ENCODE results near the gene RXYLT1.
"Not testable (repeated sequence)": the region's sequence is repeated elsewhere in the genome, so short reads cannot be mapped to it uniquely, and the experiment has no call there.

The RXYLT1 gene

DNA sequence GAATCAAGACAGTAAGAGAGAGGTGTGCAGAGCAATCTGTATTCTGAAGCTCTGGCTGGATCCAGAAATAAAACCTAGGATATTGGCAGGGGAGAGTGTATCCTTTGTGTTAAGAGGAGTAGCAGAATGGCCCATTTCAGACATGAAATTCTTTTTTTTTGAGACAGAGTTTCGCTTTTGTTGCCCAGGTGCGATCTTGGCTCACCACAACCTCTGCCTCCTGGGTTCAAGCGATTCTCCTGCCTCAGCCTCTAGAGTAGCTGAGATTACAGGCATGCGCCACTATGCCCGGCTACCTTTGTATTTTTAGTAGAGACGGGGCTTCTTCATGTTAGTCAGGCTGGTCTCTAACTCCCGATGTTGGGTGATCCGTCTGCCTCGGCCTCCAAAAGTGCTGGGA is 58.7 kb downstream of the RXYLT1 start:
- TF ChIP-seq ZFX (IDR thresholded peaks at IDR 0.05) (no peak), CTCF (conservative IDR thresholded peaks at IDR 0.05) (no peak)
- no peak overlapping the region for H3K27ac ChIP-seq

- TF ChIP-seq ZFX (IDR thresholded peaks at IDR 0.05) (no peak), CTCF (conservative IDR thresholded peaks at IDR 0.05) (no peak)
- H3K27ac ChIP-seq = no peak overlapping the region
Observed at GRCh38 chr12:63841011-63841410, 61.3 kb downstream of the RXYLT1 start.

- H3K27ac ChIP-seq = no peak overlapping the region
- TF ChIP-seq ZFX (IDR thresholded peaks at IDR 0.05) (no peak), CTCF (conservative IDR thresholded peaks at IDR 0.05) (no peak)
Observed at GRCh38 chr12:63841571-63841970, 61.9 kb downstream of the RXYLT1 start.

- H3K27ac ChIP-seq = not testable (repeated sequence)
Observed at GRCh38 chr12:63842750-63843149, 63.0 kb downstream of the RXYLT1 start.

- peak overlapping the region; percentile 73 for H3K27ac ChIP-seq
Observed at GRCh38 chr12:63843254-63843720, 63.6 kb downstream of the RXYLT1 start.

GRCh38 chr12:63843721-63844390 is 64.1 kb downstream of the RXYLT1 start:
- TF ChIP-seq CTCF (conservative IDR thresholded peaks at IDR 0.05) (peak; percentile 97), ZFX (IDR thresholded peaks at IDR 0.05) (0 out of 2 replicates have a peak, but pooled peaks have one; percentile 16)
- peak overlapping the region; percentile 73 for H3K27ac ChIP-seq

More at GRCh38 chr12:63843254-63843720, 63.6 kb downstream of the RXYLT1 start:
- TF ChIP-seq ZFX (IDR thresholded peaks at IDR 0.05) = no peak
- TF ChIP-seq CTCF (conservative IDR thresholded peaks at IDR 0.05) = no peak

GRCh38 chr12:63844391-63845341 is 65.0 kb downstream of the RXYLT1 start, which contains the start of gene SRGAP1:
SRGAP1 (plus strand) TSS chr12:63844700; CDS start chr12:63844817, 117 bp downstream.
- TF ChIP-seq ZFX (IDR thresholded peaks at IDR 0.05) = no peak
- no peak for TF ChIP-seq CTCF (conservative IDR thresholded peaks at IDR 0.05)
- peak within 1 kb of the TSS; percentile 73 for H3K27ac ChIP-seq

Measured in C4-2B (cell line).